ENCODE data around the gene DIDO1. TPM values are rescaled to one million over a fixed set of nuclear protein-coding genes. Genes with fewer than 3 reads are reported as not detected.
A peak's percentile ranks its signal among the peaks of the same experiment; 100 is the strongest.

Gene DIDO1
- total and polyA plus RNA-seq, 9 of the 15 experiments (the other 6 are each of a cell fraction or from before 2014, with no cell fraction given): 4.4 to 46.8 (median 31.2) TPM

DNA sequence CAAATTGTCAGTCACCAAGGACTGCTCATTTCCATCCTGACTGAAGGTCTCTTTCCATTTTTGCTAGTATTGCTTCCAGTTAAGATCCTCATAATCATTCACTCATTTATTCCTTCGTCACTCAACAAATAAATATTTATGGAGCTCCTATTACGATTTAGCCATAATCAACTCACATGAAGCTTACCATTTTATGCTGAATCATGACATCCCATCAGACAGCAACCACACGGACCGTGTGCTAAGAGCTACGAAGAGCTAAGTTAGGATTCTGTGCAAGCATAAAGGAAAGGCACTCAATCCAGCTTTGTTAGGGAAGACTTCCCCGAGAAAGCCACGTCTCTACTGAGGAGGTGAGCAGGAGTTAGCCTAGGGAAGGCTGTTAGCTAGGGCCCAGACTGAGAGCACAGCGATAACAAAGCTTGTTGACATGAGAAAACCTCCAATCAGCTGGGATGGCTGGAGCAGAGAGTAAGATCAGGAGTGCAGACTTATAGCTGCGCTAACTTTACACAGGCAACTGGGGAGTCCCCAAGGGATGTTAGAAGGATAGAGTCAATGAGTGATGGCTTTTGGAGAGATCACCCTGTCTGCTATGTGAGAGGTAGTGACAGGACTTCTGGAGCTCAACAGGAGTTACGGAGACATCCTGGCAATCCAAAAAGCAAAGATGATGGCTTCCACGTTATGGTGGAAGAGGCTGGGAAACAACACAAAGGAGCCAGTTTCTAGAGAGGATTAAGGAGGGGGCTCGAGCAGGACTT is 9.1 kb upstream of the DIDO1 start:
- Histone ChIP-seq H3K9me3 (replicated peaks; ENCODE audit: control insufficient read depth, insufficient read depth, low read depth, low read length) (no peaks in the 10 kb centered on the region), H3K79me2 (ENCODE audit: control insufficient read depth, insufficient read depth, low read length) (peaks cover 95% of the 10 kb centered on the region), H3K9me1 (ENCODE audit: control insufficient read depth, insufficient read depth, low read length) (peaks cover 7% of the 10 kb centered on the region), H3K9ac (ENCODE audit: insufficient read depth in 1 of 2, low read depth in 2 of 2, low read length in 2 of 2) (peak overlapping the region; percentile 28 to 99; a peak in 2 of 4 replicates), H3K4me1 (replicated peaks in 1 of 2; ENCODE audit: control insufficient read depth in 2 of 2, insufficient read depth in 2 of 2, low read length in 2 of 2) (peaks cover 42 to 54% of the 10 kb centered on the region in 2 experiments; a peak in 4 of 5 replicates), H2AFZ (ENCODE audit: low read depth, low read length) (no peak overlapping the region), H3K27me3 (ENCODE audit: control insufficient read depth in 2 of 2, insufficient read depth in 2 of 2, low read length in 2 of 2) (no peaks in the 10 kb centered on the region), H3K36me3 (ENCODE audit: control insufficient read depth, insufficient read depth, low read length) (peaks cover 53% of the 10 kb centered on the region), H3K27ac (ENCODE audit: extremely low read depth, low read depth, low read length) (peak overlapping the region; percentile 42; the same call in 2 of the 3 replicates), H3K4me2 (ENCODE audit: insufficient read depth, low read length) (peak overlapping the region; percentile 42), H4K20me1 (replicated peaks; ENCODE audit: control insufficient read depth, insufficient read depth, low read length) (peaks cover 44% of the 10 kb centered on the region), H3K4me3 (peak overlapping the region; percentile 2; the same call in 1 of the 2 replicates)
- ChIA-PET CTCF (ENCODE audit: low intra/inter-chr PET ratio) (no interaction called here), POLR2A (interaction anchor here (0.5 to 5.3 kb wide), 12 partner anchors 9 to 173 kb away, joined by 3 to 64 read pairs (median 4); partner anchors contain the start of gene DIDO1)
- peak; percentile 65 for FAIRE-seq
- ATAC-seq: no peak
- in situ Hi-C loops (cut with MboI): no loop called here
- intact Hi-C loops (cut with micrococcal nuclease): no loop called here
- DNase-seq (ENCODE audit: extremely low read depth in 1 of 4, low spot score in 3 of 4): peak in 1 of 4 experiments; percentile 42
- no TSS peak for BruUV-seq (replicated peaks)
- WGBS (ENCODE audit: insufficient coverage, low coverage, missing lambda C conversion rate): 49% methylated on average over 12 of the region's 12 CpGs
- TF ChIP-seq, protein P1, sequence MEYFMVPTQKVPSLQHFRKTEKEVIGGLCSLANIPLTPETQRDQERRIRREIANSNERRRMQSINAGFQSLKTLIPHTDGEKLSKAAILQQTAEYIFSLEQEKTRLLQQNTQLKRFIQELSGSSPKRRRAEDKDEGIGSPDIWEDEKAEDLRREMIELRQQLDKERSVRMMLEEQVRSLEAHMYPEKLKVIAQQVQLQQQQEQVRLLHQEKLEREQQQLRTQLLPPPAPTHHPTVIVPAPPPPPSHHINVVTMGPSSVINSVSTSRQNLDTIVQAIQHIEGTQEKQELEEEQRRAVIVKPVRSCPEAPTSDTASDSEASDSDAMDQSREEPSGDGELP (CRISPR knock-in tag; IDR thresholded peaks at IDR 0.05; ENCODE audit: borderline replicate concordance): peak; percentile 63
- TF ChIP-seq, protein P2, sequence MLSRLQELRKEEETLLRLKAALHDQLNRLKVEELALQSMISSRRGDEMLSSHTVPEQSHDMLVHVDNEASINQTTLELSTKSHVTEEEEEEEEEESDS (CRISPR knock-in tag; IDR thresholded peaks at IDR 0.05): no peak
- TF ChIP-seq SMAD3 (CRISPR knock-in tag; conservative IDR thresholded peaks at IDR 0.05) (no peak), U2AF1 (optimal IDR thresholded peaks at IDR 0.05; ENCODE audit: low read depth, low read length) (no peak), FOXM1 (IDR thresholded peaks at IDR 0.05; ENCODE audit: low read depth) (no peak), FOXM1 (CRISPR knock-in tag; IDR thresholded peaks at IDR 0.05; ENCODE audit: low read depth) (no peak), MYBL2 (IDR thresholded peaks at IDR 0.05; ENCODE audit: low read depth) (no peak), MYBL2 (CRISPR knock-in tag; IDR thresholded peaks at IDR 0.05; ENCODE audit: borderline replicate concordance) (no peak), NFE2 (IDR thresholded peaks at IDR 0.05; ENCODE audit: low read depth) (peak; percentile 82), ZBTB17 (CRISPR knock-in tag; IDR thresholded peaks at IDR 0.05) (no peak), ZNF316 (IDR thresholded peaks at IDR 0.05) (peak; percentile 97), ILF3 (IDR thresholded peaks at IDR 0.05; ENCODE audit: borderline replicate concordance) (no peak), CSDE1 (IDR thresholded peaks at IDR 0.05) (no peak), BACH1 (tag; IDR thresholded peaks at IDR 0.05) (no peak)
- TF ChIP-seq, protein P3, sequence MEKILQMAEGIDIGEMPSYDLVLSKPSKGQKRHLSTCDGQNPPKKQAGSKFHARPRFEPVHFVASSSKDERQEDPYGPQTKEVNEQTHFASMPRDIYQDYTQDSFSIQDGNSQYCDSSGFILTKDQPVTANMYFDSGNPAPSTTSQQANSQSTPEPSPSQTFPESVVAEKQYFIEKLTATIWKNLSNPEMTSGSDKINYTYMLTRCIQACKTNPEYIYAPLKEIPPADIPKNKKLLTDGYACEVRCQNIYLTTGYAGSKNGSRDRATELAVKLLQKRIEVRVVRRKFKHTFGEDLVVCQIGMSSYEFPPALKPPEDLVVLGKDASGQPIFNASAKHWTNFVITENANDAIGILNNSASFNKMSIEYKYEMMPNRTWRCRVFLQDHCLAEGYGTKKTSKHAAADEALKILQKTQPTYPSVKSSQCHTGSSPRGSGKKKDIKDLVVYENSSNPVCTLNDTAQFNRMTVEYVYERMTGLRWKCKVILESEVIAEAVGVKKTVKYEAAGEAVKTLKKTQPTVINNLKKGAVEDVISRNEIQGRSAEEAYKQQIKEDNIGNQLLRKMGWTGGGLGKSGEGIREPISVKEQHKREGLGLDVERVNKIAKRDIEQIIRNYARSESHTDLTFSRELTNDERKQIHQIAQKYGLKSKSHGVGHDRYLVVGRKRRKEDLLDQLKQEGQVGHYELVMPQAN (IDR thresholded peaks at IDR 0.05; ENCODE audit: borderline replicate concordance): no peak; the same call in 1 of the 2 replicates
- TF ChIP-seq, protein P4, sequence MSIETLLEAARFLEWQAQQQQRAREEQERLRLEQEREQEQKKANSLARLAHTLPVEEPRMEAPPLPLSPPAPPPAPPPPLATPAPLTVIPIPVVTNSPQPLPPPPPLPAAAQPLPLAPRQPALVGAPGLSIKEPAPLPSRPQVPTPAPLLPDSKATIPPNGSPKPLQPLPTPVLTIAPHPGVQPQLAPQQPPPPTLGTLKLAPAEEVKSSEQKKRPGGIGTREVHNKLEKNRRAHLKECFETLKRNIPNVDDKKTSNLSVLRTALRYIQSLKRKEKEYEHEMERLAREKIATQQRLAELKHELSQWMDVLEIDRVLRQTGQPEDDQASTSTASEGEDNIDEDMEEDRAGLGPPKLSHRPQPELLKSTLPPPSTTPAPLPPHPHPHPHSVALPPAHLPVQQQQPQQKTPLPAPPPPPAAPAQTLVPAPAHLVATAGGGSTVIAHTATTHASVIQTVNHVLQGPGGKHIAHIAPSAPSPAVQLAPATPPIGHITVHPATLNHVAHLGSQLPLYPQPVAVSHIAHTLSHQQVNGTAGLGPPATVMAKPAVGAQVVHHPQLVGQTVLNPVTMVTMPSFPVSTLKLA (conservative IDR thresholded peaks at IDR 0.05): peak in 1 of 2 experiments; percentile 28; a peak in 1 of 4 replicates
- TF ChIP-seq, protein P5, sequence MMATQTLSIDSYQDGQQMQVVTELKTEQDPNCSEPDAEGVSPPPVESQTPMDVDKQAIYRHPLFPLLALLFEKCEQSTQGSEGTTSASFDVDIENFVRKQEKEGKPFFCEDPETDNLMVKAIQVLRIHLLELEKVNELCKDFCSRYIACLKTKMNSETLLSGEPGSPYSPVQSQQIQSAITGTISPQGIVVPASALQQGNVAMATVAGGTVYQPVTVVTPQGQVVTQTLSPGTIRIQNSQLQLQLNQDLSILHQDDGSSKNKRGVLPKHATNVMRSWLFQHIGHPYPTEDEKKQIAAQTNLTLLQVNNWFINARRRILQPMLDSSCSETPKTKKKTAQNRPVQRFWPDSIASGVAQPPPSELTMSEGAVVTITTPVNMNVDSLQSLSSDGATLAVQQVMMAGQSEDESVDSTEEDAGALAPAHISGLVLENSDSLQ (IDR thresholded peaks at IDR 0.05): peak; percentile 45; the same call in 1 of the 2 replicates

Data from K562 (cell line).